ENCODE data around the gene GAB3. TPM values are rescaled to one million over a fixed set of nuclear protein-coding genes. Genes with fewer than 3 reads are reported as not detected.
"Not testable (repeated sequence)": the region's sequence is repeated elsewhere in the genome, so short reads cannot be mapped to it uniquely, and the experiment has no call there.

The GAB3 gene
- total RNA-seq, 2 donors from 2014 or later: 1.2 to 1.4 TPM

DNA sequence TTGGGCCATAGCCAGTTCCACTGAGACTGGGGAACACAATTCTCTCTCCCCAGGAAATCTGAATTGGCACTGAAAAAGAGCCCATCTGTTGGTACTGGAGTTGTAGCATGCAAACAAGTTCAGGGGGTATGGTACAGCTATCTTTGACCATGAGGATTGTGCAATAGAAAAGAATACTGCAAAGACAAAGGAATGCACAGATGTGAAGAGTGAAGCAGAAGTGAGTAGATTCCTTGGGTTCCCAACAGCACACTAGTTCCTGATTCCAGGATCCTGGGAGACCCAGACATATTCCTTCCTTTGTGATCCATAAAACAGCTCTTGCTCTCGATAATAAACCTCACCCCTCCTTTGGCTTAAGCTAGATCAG, 54.2 kb downstream of the GAB3 start:
- no peak overlapping the region for H3K27ac ChIP-seq
- DNase-seq: no peak
- H3K9ac ChIP-seq (ENCODE audit: low read depth in 2 of 2, low read length in 2 of 2): no peak overlapping the region
- H3K9me3 ChIP-seq: no peaks in the 10 kb centered on the region
- TF ChIP-seq CTCF (IDR thresholded peaks at IDR 0.05): no peak
- H3K4me3 ChIP-seq: no peak overlapping the region
- H3K36me3 ChIP-seq: no peaks in the 10 kb centered on the region
- H3K27me3 ChIP-seq: no peaks in the 10 kb centered on the region
- intact Hi-C loops (cut with DNase I): no loop called here
- H3K4me1 ChIP-seq: no peaks in the 10 kb centered on the region

- Histone ChIP-seq H3K4me3 (no peak overlapping the region), H3K9ac (ENCODE audit: low read depth in 2 of 2, low read length in 2 of 2) (no peak overlapping the region), H3K27ac (no peak overlapping the region), H3K9me3 (no peaks in the 10 kb centered on the region), H3K36me3 (no peaks in the 10 kb centered on the region), H3K4me1 (no peaks in the 10 kb centered on the region), H3K27me3 (no peaks in the 10 kb centered on the region)
- TF ChIP-seq CTCF (IDR thresholded peaks at IDR 0.05): no peak
- no peak for DNase-seq
- intact Hi-C loops (cut with DNase I): no loop called here
Measured at GRCh38 chrX:154695911-154696675, 54.8 kb downstream of the GAB3 start.

DNA sequence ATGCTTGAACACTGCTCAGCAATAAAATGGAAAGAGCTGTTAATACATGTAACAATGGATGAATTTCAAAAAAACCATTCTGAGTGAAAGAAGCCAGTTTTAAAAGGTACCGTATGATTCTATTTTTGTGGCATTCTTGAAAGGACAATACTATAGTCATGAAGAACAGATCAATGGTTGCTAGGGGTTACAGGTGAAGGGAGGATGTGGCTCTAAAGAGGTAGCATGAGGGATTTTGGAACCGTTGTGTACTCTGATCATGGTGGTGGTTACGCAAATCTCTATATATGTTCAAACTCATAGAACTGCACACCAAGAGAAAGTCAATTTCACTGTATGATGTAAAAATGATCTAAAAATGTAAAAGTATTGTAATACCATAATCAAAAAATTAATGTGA, 57.5 kb downstream of the GAB3 start:
- H3K4me3 ChIP-seq: no peak overlapping the region
- H3K36me3 ChIP-seq: no peaks in the 10 kb centered on the region
- no peaks in the 10 kb centered on the region for H3K4me1 ChIP-seq
- H3K9me3 ChIP-seq: no peaks in the 10 kb centered on the region
- no peak overlapping the region for H3K9ac ChIP-seq (ENCODE audit: low read depth in 2 of 2, low read length in 2 of 2)
- DNase-seq: no peak
- no peak overlapping the region for H3K27ac ChIP-seq
- TF ChIP-seq CTCF (IDR thresholded peaks at IDR 0.05): no peak
- intact Hi-C loops (cut with DNase I): no loop called here
- H3K27me3 ChIP-seq: no peaks in the 10 kb centered on the region

DNA sequence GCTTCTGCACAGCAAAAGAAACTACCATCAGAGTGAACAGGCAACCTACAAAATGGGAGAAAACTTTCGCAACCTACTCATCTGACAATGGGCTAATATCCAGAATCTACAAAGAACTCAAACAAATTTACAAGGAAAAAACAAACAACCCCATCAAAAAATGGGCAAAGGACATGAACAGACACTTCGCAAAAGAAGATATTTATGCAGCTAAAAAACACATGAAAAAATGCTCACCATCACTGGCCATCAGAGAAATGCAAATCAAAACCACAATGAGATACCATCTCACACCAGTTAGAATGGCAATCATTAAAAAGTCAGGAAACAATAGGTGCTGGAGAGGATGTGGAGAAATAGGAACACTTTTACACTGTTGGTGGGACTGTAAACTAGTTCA, 60.4 kb downstream of the GAB3 start:
- intact Hi-C loops (cut with DNase I): not testable (repeated sequence)

DNA sequence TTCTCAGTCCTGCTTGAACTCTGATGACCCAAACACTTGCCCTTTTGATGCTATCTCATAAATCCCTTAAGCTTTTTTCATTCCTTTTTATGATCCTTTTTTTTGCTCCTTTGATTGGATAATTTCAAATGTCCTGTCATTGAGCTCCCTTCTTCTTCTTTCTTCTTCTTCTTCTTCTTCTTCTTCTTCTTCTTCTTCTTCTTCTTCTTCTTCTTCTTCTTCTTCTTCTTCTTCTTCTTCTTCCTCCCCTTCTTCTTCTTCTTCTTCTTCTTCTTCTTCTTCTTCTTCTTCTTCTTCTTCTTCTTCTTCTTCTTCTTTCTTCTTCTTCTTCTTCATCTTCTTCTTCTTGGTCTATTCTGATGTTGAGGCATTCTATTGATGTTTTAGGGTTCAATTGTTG, 78.8 kb downstream of the GAB3 start:
- H3K4me3 ChIP-seq; H3K4me1 ChIP-seq; H3K27ac ChIP-seq; H3K9ac ChIP-seq (ENCODE audit: low read depth in 2 of 2, low read length in 2 of 2); H3K36me3 ChIP-seq; DNase-seq; H3K9me3 ChIP-seq; intact Hi-C loops (cut with DNase I); H3K27me3 ChIP-seq: not testable (repeated sequence)

More for the DNA sequence above, 60.4 kb downstream of the GAB3 start:
- H3K9me3 ChIP-seq; H3K36me3 ChIP-seq; DNase-seq; H3K27ac ChIP-seq; H3K4me3 ChIP-seq; H3K4me1 ChIP-seq; H3K9ac ChIP-seq (ENCODE audit: low read depth in 2 of 2, low read length in 2 of 2); H3K27me3 ChIP-seq: not testable (repeated sequence)

DNA sequence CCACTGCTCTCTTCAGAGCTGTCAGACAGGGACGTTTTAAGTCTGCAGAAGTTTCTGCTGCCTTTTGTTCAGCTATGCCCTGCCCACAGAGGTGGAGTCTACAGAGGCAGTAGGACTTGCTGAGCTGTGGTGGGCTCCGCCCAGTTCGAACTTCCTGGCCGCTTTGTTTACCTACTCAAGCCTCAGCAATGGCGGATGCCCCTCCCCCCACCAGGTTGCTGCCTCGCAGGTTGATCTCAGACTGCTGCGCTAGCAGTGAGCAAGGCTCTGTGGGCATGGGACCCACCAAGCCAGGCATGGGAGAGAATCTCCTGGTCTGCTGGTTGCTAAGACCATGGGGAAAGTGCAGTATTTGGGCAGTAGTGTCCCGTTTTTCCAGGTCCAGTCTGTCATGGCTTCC, 80.0 kb downstream of the GAB3 start:
- H3K4me3 ChIP-seq; intact Hi-C loops (cut with DNase I): not testable (repeated sequence)

GRCh38 chrX:154661899-154662298, 89.0 kb downstream of the GAB3 start:
- Histone ChIP-seq H3K27me3 (no peaks in the 10 kb centered on the region), H3K27ac (no peak overlapping the region), H3K9ac (ENCODE audit: low read depth in 2 of 2, low read length in 2 of 2) (no peak overlapping the region), H3K4me1 (no peaks in the 10 kb centered on the region), H3K9me3 (no peaks in the 10 kb centered on the region), H3K36me3 (no peaks in the 10 kb centered on the region), H3K4me3 (no peak overlapping the region)
- DNase-seq: no peak
- intact Hi-C loops (cut with DNase I): no loop called here
- no peak for TF ChIP-seq CTCF (IDR thresholded peaks at IDR 0.05)

More for the DNA sequence above, 80.0 kb downstream of the GAB3 start:
- not testable (repeated sequence) for H3K27me3 ChIP-seq; DNase-seq; H3K9me3 ChIP-seq; H3K36me3 ChIP-seq; H3K27ac ChIP-seq; H3K9ac ChIP-seq (ENCODE audit: low read depth in 2 of 2, low read length in 2 of 2); H3K4me1 ChIP-seq
